D721Med (cell line): ENCODE data around the gene KCNC3.

Experiments used
- DNase-seq: peaks from one replicate; pipeline ENCODE4 v3.0.0; 2011; ENCODE audit warnings: low spot score; ENCODE audit not compliant: insufficient read length
- FAIRE-seq: peaks from 2 replicates; lab custom pipeline; 2011; peaks lifted over from hg19 to GRCh38; lab: Jason Lieb, UNC
- CTCF ChIP-seq: IDR thresholded peaks from 2 replicates; pipeline ENCODE4 v1.5.1; 2012; ENCODE audit warnings: mild to moderate bottlenecking, control low read depth; ENCODE audit not compliant: insufficient read depth; ENCODE audit errors: missing control alignments

KCNC3 gene

DNA sequence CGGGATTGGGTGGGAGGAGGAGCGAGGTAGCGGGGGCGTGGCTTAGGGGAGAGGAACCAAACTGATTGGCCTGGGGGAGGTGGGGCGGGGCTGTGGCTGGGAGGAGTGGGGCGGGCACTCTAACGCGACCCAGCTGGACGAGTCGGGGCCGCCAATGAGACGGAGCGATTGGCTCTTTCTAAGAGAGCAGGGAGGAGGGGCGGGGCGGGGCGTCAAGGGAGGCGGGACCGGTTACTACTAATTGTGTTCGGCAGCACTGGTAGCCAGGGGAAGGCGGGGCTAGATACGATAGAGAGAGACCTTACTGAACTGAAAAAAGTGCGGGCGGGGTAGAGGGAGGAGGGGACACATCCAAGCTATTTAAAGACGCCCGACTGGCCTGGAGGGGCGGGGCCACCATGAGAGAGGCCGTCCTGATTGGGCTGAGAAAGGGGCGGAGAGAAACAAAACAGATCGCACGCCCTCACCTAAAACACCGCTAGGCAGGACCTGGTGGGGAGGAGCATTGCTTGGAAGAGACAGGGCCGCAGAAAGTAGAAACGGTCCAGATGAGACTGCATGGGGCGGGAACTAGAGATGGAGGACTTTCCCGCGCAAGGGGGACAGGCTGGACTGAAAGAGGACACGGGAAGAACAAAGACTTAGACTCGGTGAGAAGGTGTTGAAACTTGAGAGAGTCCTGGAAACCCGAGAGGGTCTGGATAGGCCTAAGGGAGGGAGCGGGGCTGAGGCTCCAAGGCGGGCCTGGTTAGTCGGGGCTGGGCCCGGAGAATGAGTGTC lies at the start of gene KCNC3:
TSS of gene KCNC3 (minus strand) at position 232 of the 780 bp plus-strand sequence. CDS start 295 bp downstream, outside the sequence.
- FAIRE-seq (no peak), DNase-seq (peak; percentile 89)
- no peak for TF ChIP-seq CTCF

GRCh38 chr19:50378863-50379236 lies 49.7 kb upstream of the KCNC3 start:
- TF ChIP-seq CTCF, result no peak
- no peak for FAIRE-seq

DNA sequence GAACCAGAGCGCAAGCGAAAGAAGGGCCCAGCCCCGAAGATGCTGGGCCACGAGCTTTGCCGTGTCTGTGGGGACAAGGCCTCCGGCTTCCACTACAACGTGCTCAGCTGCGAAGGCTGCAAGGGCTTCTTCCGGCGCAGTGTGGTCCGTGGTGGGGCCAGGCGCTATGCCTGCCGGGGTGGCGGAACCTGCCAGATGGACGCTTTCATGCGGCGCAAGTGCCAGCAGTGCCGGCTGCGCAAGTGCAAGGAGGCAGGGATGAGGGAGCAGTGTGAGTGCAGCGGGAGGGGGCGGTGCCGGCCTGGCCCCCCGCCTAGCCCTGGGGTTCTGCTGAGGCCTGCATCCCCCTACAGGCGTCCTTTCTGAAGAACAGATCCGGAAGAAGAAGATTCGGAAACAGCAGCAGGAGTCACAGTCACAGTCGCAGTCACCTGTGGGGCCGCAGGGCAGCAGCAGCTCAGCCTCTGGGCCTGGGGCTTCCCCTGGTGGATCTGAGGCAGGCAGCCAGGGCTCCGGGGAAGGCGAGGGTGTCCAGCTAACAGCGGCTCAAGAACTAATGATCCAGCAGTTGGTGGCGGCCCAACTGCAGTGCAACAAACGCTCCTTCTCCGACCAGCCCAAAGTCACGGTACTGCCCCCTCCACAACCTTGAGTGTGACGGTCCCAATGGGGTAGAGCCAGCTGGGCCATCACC lies 49.1 kb upstream of the KCNC3 start:
- DNase-seq (no peak), FAIRE-seq (no peak)
- no peak for TF ChIP-seq CTCF

More at GRCh38 chr19:50378863-50379236, 49.7 kb upstream of the KCNC3 start:
- no peak for DNase-seq

- TF ChIP-seq CTCF, result no peak
- DNase-seq (no peak), FAIRE-seq (no peak)
These were observed 48.3 kb upstream of the KCNC3 start for GRCh38 chr19:50377517-50377916.

GRCh38 chr19:50377051-50377461 lies 47.9 kb upstream of the KCNC3 start:
- FAIRE-seq (no peak), DNase-seq (no peak)
- TF ChIP-seq CTCF, result no peak

GRCh38 chr19:50376166-50377050 lies 47.2 kb upstream of the KCNC3 start, which contains the start of gene NR1H2:
Gene NR1H2 (plus strand): TSS chr19:50376457. CDS start chr19:50377606, 1,149 bp downstream.
- DNase-seq (peak; percentile 83), FAIRE-seq (no peak)
- TF ChIP-seq CTCF, result no peak
